ENCODE data around the gene STYXL1.

Gene STYXL1

GRCh38 chr7:75985518-75986146 lies 62.2 kb downstream of the STYXL1 start:
- no peak overlapping the region for H3K4me3 ChIP-seq (ENCODE audit: low read depth, low read length)
- no peak for TF ChIP-seq CTCF (IDR thresholded peaks at IDR 0.05; ENCODE audit: borderline replicate concordance, insufficient read depth, low read depth, low read length)

- H3K4me3 ChIP-seq (ENCODE audit: low read depth, low read length), result no peak overlapping the region
- no peak for TF ChIP-seq CTCF (IDR thresholded peaks at IDR 0.05; ENCODE audit: borderline replicate concordance, insufficient read depth, low read depth, low read length)
These were observed 62.7 kb downstream of the STYXL1 start for GRCh38 chr7:75985009-75985517.

- TF ChIP-seq CTCF (IDR thresholded peaks at IDR 0.05; ENCODE audit: borderline replicate concordance, insufficient read depth, low read depth, low read length), result no peak
- H3K4me3 ChIP-seq (ENCODE audit: low read depth, low read length), result no peak overlapping the region
These were observed 63.4 kb downstream of the STYXL1 start for GRCh38 chr7:75984130-75985008.

GRCh38 chr7:75983471-75984129 lies 64.2 kb downstream of the STYXL1 start:
- H3K4me3 ChIP-seq (ENCODE audit: low read depth, low read length), result no peak overlapping the region
- TF ChIP-seq CTCF (IDR thresholded peaks at IDR 0.05; ENCODE audit: borderline replicate concordance, insufficient read depth, low read depth, low read length), result no peak

- TF ChIP-seq CTCF (IDR thresholded peaks at IDR 0.05; ENCODE audit: borderline replicate concordance, insufficient read depth, low read depth, low read length), result no peak
- no peak overlapping the region for H3K4me3 ChIP-seq (ENCODE audit: low read depth, low read length)
These were observed 65.3 kb downstream of the STYXL1 start for GRCh38 chr7:75982306-75983064.

- no peak for TF ChIP-seq CTCF (IDR thresholded peaks at IDR 0.05; ENCODE audit: borderline replicate concordance, insufficient read depth, low read depth, low read length)
- no peak overlapping the region for H3K4me3 ChIP-seq (ENCODE audit: low read depth, low read length)
These were observed 66.1 kb downstream of the STYXL1 start for GRCh38 chr7:75981453-75982305.

Data from GM12875 (cell line).